H1 (cell line): ENCODE measurements around the gene FKBP1B.

ENCODE experiments used
- BACH1 ChIP-seq: IDR thresholded peaks from 2 replicates; pipeline ENCODE4 v1.6.1; 2012; ENCODE audit warnings: low read length, improper control_type of control experiment
- CEBPB ChIP-seq: IDR thresholded peaks from 2 replicates; pipeline ENCODE4 v1.6.1; 2012; ENCODE audit warnings: low read depth, low read length
- CHD1 ChIP-seq: IDR thresholded peaks from 2 replicates; pipeline ENCODE4 v1.6.1; 2012; ENCODE audit warnings: low read depth, low read length, improper control_type of control experiment
- CREB1 ChIP-seq: IDR thresholded peaks from 2 replicates; pipeline ENCODE4 v1.6.1; 2012; ENCODE audit warnings: inconsistent platforms
- GABPA ChIP-seq: IDR thresholded peaks from 2 replicates; pipeline ENCODE4 v1.6.1; 2011; ENCODE audit warnings: mild to moderate bottlenecking, low read length, moderate library complexity, borderline replicate concordance; ENCODE audit not compliant: insufficient read depth
- JUND ChIP-seq: IDR thresholded peaks from 2 replicates; pipeline ENCODE4 v1.6.1; 2011; ENCODE audit warnings: mild to moderate bottlenecking, improper control_type of control experiment, low read length
- SP1 ChIP-seq: IDR thresholded peaks from 2 replicates; pipeline ENCODE4 v1.6.1; 2011; ENCODE audit warnings: low read depth, low read length
- TAF1 ChIP-seq: IDR thresholded peaks from 2 replicates; pipeline ENCODE4 v1.6.1; 2011; ENCODE audit warnings: mild to moderate bottlenecking, low read depth, low read length

DNA sequence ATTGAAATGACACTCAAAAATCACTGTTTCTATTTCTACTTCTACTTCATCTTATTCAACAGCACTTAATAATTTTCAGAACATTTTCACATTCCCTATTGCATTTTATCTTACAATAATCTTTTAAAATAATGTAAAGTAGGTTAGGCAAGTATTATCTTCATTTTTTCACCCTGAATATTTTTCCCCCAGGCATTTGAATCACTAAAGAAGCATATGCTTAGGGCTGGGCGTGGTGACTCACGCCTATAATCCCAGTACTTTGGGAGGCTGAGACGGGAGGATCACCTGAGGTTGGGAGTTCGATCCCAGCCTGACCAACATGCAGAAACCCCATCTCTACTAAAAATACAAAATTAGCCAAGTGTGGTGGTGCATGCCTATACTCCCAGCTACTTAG, 9.0 kb upstream of the FKBP1B start:
- TF ChIP-seq BACH1 (no peak), CHD1 (no peak), SP1 (no peak), TAF1 (no peak), JUND (no peak), CREB1 (no peak), GABPA (no peak), CEBPB (no peak)
